K562 (cell line): ENCODE measurements around the gene SMIM12. TPM values are rescaled to one million over a fixed set of nuclear protein-coding genes. Genes with fewer than 3 reads are reported as not detected.

Source experiments
- ATAC-seq: fragments of 200-7000 bp; cut with Tn5 transposase; 3 replicates; pipeline ENCODE4 v1.9.1; 2020; ENCODE audit warnings: moderate library complexity
- BruUV-seq: library from RNA; stranded (reverse); fragments of 400-500 nt; replicated peaks from 2 replicates; lab custom pipeline; 2021; lab: Mats Ljungman, UMichigan
- CTCF ChIA-PET: fragments of 300-600 bp; formaldehyde crosslinking; extraction: SDS; loops from one replicate; lab custom pipeline; 2021; ENCODE audit warnings: low intra/inter-chr PET ratio; lab: Yijun Ruan, JAX
- POLR2A ChIA-PET: fragments of 300-600, 350-650 bp; sonication (Branson Sonifier 250); formaldehyde crosslinking; extraction: SDS; loops from one replicate; lab custom pipeline; 2021; ENCODE audit warnings: antibody characterized with exemption, inconsistent platforms; lab: Yijun Ruan, JAX
- DNase-seq, 4 experiments: peaks; one replicate each; pipeline versions ENCODE4 v3.0.0 to v3.0.0-alpha.2; 2011 to 2018; ENCODE audit warnings: low spot score in 3 of 4, mixed read lengths in 3 of 4; ENCODE audit errors: extremely low read depth in 1 of 4
- FAIRE-seq: peaks from 2 replicates; lab custom pipeline; 2011; peaks lifted over from hg19 to GRCh38; lab: Jason Lieb, UNC
- H2AFZ ChIP-seq: 2 replicates; pipeline ENCODE4 v1.6.0; 2011; ENCODE audit warnings: low read depth, low read length, control low read depth, inconsistent platforms
- H3K27ac ChIP-seq: fragments of 200-600 bp; 3 replicates; pipeline ENCODE4 v1.8.0; 2011; ENCODE audit warnings: low read depth, mild to moderate bottlenecking, control low read depth, inconsistent platforms, low read length, moderate library complexity, mixed read lengths; ENCODE audit errors: extremely low read depth
- H3K27me3 ChIP-seq, 2 experiments: fragments of 300-600 bp in 1 of 2; 2 replicates in 1 of 2; 3 replicates in 1 of 2; pipeline versions ENCODE4 v1.6.0 to v1.8.0; 2011; ENCODE audit warnings: inconsistent platforms in 2 of 2, low read length in 2 of 2, mild to moderate bottlenecking in 1 of 2, mixed read lengths in 1 of 2, moderate library complexity in 1 of 2; ENCODE audit not compliant: control insufficient read depth in 2 of 2, insufficient read depth in 2 of 2
- H3K36me3 ChIP-seq: fragments of 300-600 bp; 3 replicates; pipeline ENCODE4 v1.8.0; 2011; ENCODE audit warnings: mild to moderate bottlenecking, low read length, inconsistent platforms; ENCODE audit not compliant: control insufficient read depth, insufficient read depth
- H3K4me1 ChIP-seq, 2 experiments: fragments of 200-600 bp in 1 of 2; replicated peaks in 1 of 2; 2 replicates in 1 of 2; 3 replicates in 1 of 2; pipeline versions ENCODE4 v1.5.1 to v1.8.0; 2011; ENCODE audit warnings: inconsistent platforms in 2 of 2, low read length in 2 of 2, mild to moderate bottlenecking in 1 of 2, mixed read lengths in 1 of 2, moderate library complexity in 1 of 2; ENCODE audit not compliant: control insufficient read depth in 2 of 2, insufficient read depth in 2 of 2
- H3K4me2 ChIP-seq: 2 replicates; pipeline ENCODE4 v1.6.1; 2011; ENCODE audit warnings: low read length, control low read depth, inconsistent platforms, mixed read lengths; ENCODE audit not compliant: insufficient read depth
- H3K4me3 ChIP-seq: fragments of 200-600 bp; sonication (generic), shearing (Covaris generic); 2 replicates; pipeline ENCODE4 v1.5.1; 2016; ENCODE audit warnings: control low read depth, inconsistent platforms
- H3K79me2 ChIP-seq: fragments of 200-600 bp; 3 replicates; pipeline ENCODE4 v1.8.0; 2011; ENCODE audit warnings: low read length, inconsistent platforms; ENCODE audit not compliant: control insufficient read depth, insufficient read depth
- H3K9ac ChIP-seq, 2 experiments: 2 replicates each; pipeline versions ENCODE4 v1.6.0 to v1.6.1; 2011; ENCODE audit warnings: low read depth in 2 of 2, low read length in 2 of 2, control low read depth in 1 of 2, inconsistent platforms in 1 of 2, mild to moderate bottlenecking in 1 of 2, mixed read lengths in 1 of 2; ENCODE audit not compliant: insufficient read depth in 1 of 2
- H3K9me1 ChIP-seq: one replicate; pipeline ENCODE4 v1.6.0; 2011; ENCODE audit warnings: inconsistent platforms, mild to moderate bottlenecking, low read length, moderate library complexity; ENCODE audit not compliant: control insufficient read depth, insufficient read depth
- H3K9me3 ChIP-seq: replicated peaks from 2 replicates; pipeline ENCODE4 v1.5.1; 2011; ENCODE audit warnings: low read depth, low read length, inconsistent platforms; ENCODE audit not compliant: control insufficient read depth, insufficient read depth
- H4K20me1 ChIP-seq: replicated peaks from 2 replicates; pipeline ENCODE4 v1.6.1; 2011; ENCODE audit warnings: low read length, inconsistent platforms, mixed read lengths; ENCODE audit not compliant: control insufficient read depth, insufficient read depth
- DDX20 ChIP-seq: fragments of 450-650 bp; IDR thresholded peaks from 2 replicates; pipeline ENCODE4 v1.6.1; 2016; ENCODE audit warnings: missing genetic modification characterization, low read depth, mild to moderate bottlenecking, missing compliant biosample characterization, moderate library complexity
- HEY1 ChIP-seq: fragments of 250-450 bp; sonication (Bioruptor Pico); IDR thresholded peaks from 2 replicates; pipeline ENCODE4 v1.5.0; 2020; ENCODE audit warnings: mild to moderate bottlenecking, moderate library complexity, borderline replicate concordance
- RBM25 ChIP-seq: fragments of 200-400 bp; formaldehyde crosslinking; IDR thresholded peaks from 2 replicates; pipeline ENCODE4 v1.6.1; 2018; ENCODE audit warnings: low read length, low read depth, moderate library complexity; ENCODE audit not compliant: severe bottlenecking
- SP1 ChIP-seq: sonication (generic); formaldehyde crosslinking; IDR thresholded peaks from 2 replicates; pipeline ENCODE4 v1.8.1; 2022; ENCODE audit warnings: mild to moderate bottlenecking, missing genetic modification reagents
- WGBS: fragments of 100-300 bp; shearing (Covaris generic); methylation state at CpG from one replicate; pipeline ENCODE4 v1.1.6; 2016; ENCODE audit warnings: low coverage, mixed read lengths; ENCODE audit not compliant: insufficient coverage; ENCODE audit errors: missing lambda C conversion rate; 5-methylcytosine and 5-hydroxymethylcytosine counted together
- in situ Hi-C: fragments of 300-500 bp; cut with MboI; formaldehyde crosslinking; loops from 4 replicates; pipeline ENCODE4 v1.15.0; 2018; ENCODE audit warnings: inconsistent platforms, mixed read lengths
- intact Hi-C: fragments of 100-400 bp; cut with micrococcal nuclease; formaldehyde crosslinking; loops from 2 replicates; pipeline ENCODE4 v1.14.2; 2022
- polyA plus RNA-seq, 8 experiments: library from polyadenylated mRNA; depleted of rRNA in 4 of 8; stranded (reverse) in 5 of 8; unstranded in 3 of 8; fragments of >200 nt; fragmentation: Nextera tagmentation in 2 of 8; fragmentation: Illumina TruSeq in 1 of 8; extraction: Ambion mirVana in 2 of 8; extraction: Trizol in 1 of 8; gene quantifications; 2 replicates each; pipeline versions ENCODE4 v1.2.1 to v1.2.3, GENCODE V29; 2011 to 2014; ENCODE audit warnings: inconsistent platforms in 1 of 8, missing spikeins in 1 of 8
- total RNA-seq, 7 experiments: library from RNA; depleted of rRNA in 6 of 7; stranded (reverse); fragments of >200 nt in 6 of 7; fragmentation: Illumina TruSeq in 2 of 7; extraction: Trizol in 2 of 7; gene quantifications; 2 replicates each; pipeline versions ENCODE4 v1.2.1 to v1.2.3, GENCODE V29; 2011 to 2021; ENCODE audit warnings: low replicate concordance in 1 of 7
- TF ChIP-seq, protein P1 (sequence below): fragments of 450-650 bp; IDR thresholded peaks from 2 replicates; pipeline ENCODE4 v1.6.1; 2016; ENCODE audit warnings: low read depth

Gene SMIM12
- total and polyA plus RNA-seq, 9 of the 15 experiments (the other 6 are each of a cell fraction or from before 2014, with no cell fraction given) = 51.7 to 112 (median 63.9) TPM

DNA sequence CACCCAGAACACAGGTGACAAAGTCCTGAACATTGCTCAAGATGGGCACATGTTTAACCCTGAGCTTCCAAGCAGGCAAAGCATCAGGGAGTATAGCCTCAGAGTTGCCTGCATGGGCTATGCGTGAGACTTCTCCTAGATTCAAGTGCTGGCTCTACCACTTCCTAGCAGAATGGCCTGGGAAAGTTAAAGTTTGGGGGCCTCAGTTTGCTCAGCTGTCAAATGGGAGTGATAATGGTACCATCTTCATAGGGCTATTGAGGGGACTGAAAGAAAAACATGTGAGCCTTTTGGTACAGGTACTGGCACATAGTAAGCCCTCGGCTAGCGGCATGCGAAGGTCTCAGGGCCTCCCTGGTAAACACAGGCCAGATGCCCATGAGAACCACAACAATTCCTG lies 28.0 kb upstream of the SMIM12 start:
- peaks cover 31 to 41% of the 10 kb centered on the region in 2 experiments; a peak in 4 of 5 replicates for H3K27me3 ChIP-seq
- no peak overlapping the region for H3K4me2 ChIP-seq
- H3K4me1 ChIP-seq = peaks cover 0 to 14% of the 10 kb centered on the region in 2 experiments; a peak in 2 of 5 replicates
- BruUV-seq = no TSS peak
- no peak overlapping the region for H3K9ac ChIP-seq
- H4K20me1 ChIP-seq = no peaks in the 10 kb centered on the region
- no peak overlapping the region for H2AFZ ChIP-seq
- CTCF ChIA-PET = interaction anchor here (0.6 kb wide), 1 partner anchor 68 kb away, joined by 4 read pairs; no protein-coding TSS in a partner anchor
- in situ Hi-C loops = no loop called here
- H3K9me3 ChIP-seq = no peaks in the 10 kb centered on the region
- no peaks in the 10 kb centered on the region for H3K79me2 ChIP-seq
- 0% methylated on average over 4 of the region's 4 CpGs for WGBS
- ATAC-seq = no peak
- H3K9me1 ChIP-seq = no peaks in the 10 kb centered on the region
- H3K27ac ChIP-seq = no peak overlapping the region
- H3K36me3 ChIP-seq = no peaks in the 10 kb centered on the region
- POLR2A ChIA-PET = interaction anchor here (0.6 to 1.2 kb wide), 2 partner anchors 9 to 271 kb away, joined by 3 to 6 read pairs; no protein-coding TSS in a partner anchor
- TF ChIP-seq, protein P1, sequence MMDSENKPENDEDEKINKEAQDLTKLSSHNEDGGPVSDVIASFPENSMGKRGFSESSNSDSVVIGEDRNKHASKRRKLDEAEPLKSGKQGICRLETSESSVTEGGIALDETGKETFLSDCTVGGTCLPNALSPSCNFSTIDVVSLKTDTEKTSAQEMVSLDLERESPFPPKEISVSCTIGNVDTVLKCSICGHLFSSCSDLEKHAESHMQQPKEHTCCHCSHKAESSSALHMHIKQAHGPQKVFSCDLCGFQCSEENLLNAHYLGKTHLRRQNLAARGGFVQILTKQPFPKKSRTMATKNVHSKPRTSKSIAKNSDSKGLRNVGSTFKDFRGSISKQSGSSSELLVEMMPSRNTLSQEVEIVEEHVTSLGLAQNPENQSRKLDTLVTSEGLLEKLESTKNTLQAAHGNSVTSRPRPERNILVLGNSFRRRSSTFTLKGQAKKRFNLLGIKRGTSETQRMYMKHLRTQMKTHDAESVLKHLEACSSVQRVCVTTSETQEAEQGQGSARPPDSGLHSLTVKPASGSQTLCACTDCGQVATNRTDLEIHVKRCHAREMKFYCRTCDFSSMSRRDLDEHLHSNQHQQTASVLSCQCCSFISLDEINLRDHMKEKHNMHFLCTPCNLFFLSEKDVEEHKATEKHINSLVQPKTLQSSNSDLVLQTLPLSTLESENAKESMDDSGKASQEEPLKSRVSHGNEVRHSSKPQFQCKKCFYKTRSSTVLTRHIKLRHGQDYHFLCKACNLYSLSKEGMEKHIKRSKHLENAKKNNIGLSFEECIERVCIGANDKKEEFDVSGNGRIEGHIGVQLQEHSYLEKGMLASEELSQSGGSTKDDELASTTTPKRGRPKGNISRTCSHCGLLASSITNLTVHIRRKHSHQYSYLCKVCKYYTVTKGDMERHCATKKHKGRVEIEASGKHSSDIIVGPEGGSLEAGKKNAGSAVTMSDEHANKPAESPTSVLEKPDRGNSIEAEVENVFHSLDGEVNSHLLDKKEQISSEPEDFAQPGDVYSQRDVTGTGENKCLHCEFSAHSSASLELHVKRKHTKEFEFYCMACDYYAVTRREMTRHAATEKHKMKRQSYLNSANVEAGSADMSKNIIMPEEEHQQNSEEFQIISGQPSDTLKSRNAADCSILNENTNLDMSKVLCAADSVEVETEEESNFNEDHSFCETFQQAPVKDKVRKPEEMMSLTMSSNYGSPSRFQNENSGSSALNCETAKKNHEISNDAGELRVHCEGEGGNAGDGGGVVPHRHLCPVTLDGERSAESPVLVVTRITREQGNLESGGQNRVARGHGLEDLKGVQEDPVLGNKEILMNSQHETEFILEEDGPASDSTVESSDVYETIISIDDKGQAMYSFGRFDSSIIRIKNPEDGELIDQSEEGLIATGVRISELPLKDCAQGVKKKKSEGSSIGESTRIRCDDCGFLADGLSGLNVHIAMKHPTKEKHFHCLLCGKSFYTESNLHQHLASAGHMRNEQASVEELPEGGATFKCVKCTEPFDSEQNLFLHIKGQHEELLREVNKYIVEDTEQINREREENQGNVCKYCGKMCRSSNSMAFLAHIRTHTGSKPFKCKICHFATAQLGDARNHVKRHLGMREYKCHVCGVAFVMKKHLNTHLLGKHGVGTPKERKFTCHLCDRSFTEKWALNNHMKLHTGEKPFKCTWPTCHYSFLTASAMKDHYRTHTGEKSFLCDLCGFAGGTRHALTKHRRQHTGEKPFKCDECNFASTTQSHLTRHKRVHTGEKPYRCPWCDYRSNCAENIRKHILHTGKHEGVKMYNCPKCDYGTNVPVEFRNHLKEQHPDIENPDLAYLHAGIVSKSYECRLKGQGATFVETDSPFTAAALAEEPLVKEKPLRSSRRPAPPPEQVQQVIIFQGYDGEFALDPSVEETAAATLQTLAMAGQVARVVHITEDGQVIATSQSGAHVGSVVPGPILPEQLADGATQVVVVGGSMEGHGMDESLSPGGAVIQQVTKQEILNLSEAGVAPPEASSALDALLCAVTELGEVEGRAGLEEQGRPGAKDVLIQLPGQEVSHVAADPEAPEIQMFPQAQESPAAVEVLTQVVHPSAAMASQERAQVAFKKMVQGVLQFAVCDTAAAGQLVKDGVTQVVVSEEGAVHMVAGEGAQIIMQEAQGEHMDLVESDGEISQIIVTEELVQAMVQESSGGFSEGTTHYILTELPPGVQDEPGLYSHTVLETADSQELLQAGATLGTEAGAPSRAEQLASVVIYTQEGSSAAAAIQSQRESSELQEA = no peak
- TF ChIP-seq SP1 (CRISPR knock-in tag) (no peak), DDX20 (no peak), RBM25 (peak; percentile 60), HEY1 (no peak)
- TF ChIP-seq, all 486 proteins: peak for 1
- intact Hi-C loops = no loop called here
- no peak for FAIRE-seq
- H3K4me3 ChIP-seq = no peak overlapping the region
- DNase-seq = no peak
